GM19372 (cell line): ENCODE measurements around the gene SIRT2.

Experiments
- ATAC-seq: cut with Tn5 transposase; IDR thresholded peaks from one replicate; pipeline ENCODE4 v1.9.1; 2021; ENCODE audit warnings: mild to moderate bottlenecking, low read depth, moderate library complexity; ENCODE audit not compliant: unreplicated experiment

Gene SIRT2

DNA sequence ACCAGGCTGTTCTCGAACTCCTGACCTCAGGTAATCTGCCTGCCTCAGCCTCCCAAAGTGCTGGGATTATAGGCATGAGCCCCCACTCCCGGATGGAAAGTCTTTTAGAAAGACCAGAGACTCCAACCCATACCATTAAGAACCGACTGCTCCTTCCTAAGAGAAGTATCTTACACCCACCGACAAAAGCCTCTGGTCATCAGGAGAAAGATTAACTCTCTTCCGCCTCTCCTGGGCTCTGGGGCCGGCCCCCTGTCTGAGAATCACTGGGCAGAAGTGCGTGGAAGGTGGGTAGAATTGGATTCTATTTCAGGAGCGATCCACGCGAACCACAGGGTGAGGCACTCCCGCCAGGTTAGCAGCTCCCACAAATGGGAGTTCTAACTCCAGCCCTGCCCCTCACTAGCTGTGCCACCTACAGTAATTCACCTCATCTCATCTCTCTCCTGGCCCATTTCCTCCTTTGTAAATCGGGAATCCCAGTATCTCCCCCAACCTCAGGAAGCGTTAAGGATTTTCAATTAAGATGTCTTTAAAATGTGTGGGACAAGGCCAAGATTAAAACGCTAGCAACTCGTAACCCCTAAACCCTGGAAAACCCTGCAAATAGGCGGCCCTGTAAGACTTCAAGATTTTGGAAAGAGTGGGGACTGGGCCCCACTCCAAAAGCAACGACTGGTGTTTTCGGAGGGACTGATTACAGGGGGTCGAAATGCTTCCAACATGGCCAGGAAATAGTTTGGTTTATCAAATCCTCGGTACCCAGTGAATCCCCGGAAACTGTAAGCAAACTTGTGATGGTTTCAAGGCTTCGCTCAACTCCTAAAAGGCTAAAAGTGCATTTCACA is 50.9 kb downstream of the SIRT2 start:
- no peak for ATAC-seq

DNA sequence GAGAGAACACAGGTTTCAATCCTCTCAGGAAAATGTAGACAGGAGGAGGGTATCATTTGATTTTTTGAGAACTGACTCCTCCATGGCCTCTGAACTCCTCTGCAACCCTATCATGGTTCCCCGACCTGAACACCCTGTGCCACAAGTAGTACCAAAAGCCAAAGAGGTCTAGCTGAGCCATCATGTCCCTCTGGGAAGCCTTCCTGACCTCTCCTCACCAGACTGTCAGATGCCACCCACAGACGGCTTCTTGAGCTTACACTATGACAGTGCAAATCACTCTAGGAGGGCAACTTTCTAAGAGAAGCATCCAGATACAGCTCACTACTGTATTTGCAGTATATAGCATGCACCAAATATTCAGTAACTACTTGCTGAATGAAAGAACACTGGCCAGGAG is 53.3 kb downstream of the SIRT2 start:
- ATAC-seq, result no peak

- no peak for ATAC-seq
These were observed 53.9 kb downstream of the SIRT2 start for GRCh38 chr19:38845374-38846024.

DNA sequence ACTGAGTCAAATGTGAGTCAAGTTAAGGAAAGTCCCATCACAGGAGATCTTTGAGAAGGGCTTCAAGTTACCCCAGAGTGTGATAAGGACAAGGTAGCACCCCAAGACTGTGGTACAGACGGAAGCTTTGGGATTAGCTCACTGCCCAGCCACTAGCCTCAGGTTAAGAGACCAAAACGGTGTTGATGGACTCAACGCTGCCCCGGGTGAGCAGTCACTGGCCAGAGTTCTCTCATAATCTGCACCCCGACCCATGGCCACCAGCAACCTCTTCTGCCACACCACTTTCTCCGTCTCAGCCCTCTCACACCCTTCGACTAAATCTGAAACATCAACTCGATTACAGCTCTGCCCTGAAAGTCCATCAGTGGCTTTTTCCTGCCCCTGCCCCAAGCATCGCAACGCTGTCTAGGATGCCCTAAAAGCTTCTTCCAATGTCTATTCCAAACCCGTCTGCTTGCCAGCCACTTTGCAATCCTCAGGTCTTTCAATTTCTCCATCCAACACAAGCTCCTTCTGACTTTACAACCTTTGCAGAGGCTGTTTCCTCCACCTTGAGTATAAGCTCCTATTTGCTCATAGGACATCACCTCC is 55.2 kb downstream of the SIRT2 start:
- no peak for ATAC-seq

DNA sequence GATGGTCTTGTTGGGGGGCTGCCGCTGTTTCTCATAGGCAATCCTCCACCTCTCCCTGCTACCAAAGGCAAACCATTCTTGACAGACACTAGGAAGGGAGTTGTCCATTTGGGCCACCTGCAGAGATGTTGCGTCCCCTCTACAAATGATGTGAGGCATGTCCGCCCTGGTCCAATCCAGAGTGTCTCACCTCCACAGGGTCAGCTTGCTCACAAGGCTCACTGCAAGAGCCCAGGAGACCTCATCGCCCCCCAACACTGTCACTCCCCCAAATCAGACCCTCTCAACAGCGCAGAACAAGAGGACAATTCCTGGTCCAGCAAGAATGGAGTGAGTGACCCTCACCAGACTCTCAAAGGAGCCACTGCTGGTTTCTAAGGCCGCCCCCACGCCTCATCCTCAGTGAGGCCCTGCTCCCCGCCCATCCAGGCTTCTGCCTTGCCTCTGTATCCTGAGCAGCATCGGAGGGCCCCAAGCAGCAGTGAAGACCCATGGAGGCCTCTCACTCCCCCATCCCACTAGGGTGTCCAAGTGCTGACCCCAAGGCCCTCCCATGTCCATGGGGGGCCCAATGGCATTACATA is 56.2 kb downstream of the SIRT2 start:
- ATAC-seq, result no peak

- ATAC-seq, result no peak
These were observed 56.8 kb downstream of the SIRT2 start for GRCh38 chr19:38842439-38843174.

GRCh38 chr19:38841787-38842438 is 57.5 kb downstream of the SIRT2 start:
- ATAC-seq, result no peak

DNA sequence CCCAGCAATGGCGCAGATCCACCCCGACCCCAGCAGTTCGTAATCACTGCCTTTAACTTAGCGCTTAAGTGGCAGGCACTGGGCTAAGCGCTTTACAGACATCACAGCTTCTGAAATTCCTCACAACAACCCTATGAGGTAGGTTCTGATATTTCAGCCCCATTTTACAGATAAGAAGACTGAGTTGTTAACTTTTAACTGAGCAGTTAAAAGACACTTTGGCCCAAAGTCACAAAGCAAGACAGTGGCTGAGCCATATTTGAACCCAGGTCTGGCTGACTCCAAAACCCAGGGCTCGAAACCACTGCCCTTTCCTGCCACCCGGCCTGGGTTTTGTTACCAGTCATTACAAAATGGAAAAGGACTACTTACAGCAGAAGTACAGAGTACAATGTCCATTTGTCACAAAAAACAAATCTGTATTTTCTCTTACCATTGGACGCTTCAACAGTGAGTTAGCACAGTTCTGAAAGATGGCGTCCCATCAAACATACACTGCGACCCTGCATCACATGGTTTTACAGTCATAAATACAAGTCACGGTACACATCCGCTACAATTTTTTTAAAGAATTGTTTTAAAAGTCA is 58.1 kb downstream of the SIRT2 start:
- no peak for ATAC-seq

DNA sequence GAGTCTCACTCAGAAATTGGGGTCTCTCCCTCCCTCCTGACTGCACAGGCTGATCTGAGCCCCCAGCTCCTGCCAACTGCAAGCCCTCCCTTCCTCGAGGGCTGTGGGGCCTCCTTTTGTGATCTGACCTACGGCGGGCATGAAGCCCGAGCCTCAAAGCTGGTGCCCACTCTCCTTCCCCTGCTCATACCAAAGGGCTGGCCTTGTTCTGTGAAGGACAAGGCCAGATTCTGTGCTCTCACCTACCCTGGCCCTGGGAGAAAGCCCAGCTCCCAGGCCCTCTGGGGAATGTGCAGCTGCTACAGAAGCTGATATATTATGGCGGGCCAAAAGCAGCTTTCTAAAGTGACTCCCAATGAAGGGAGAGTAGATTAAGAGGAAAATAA is 58.8 kb downstream of the SIRT2 start:
- ATAC-seq, result no peak

- no peak for ATAC-seq
These were observed 59.4 kb downstream of the SIRT2 start for GRCh38 chr19:38839816-38840582.

GRCh38 chr19:38838986-38839761 is 60.2 kb downstream of the SIRT2 start:
- no peak for ATAC-seq

DNA sequence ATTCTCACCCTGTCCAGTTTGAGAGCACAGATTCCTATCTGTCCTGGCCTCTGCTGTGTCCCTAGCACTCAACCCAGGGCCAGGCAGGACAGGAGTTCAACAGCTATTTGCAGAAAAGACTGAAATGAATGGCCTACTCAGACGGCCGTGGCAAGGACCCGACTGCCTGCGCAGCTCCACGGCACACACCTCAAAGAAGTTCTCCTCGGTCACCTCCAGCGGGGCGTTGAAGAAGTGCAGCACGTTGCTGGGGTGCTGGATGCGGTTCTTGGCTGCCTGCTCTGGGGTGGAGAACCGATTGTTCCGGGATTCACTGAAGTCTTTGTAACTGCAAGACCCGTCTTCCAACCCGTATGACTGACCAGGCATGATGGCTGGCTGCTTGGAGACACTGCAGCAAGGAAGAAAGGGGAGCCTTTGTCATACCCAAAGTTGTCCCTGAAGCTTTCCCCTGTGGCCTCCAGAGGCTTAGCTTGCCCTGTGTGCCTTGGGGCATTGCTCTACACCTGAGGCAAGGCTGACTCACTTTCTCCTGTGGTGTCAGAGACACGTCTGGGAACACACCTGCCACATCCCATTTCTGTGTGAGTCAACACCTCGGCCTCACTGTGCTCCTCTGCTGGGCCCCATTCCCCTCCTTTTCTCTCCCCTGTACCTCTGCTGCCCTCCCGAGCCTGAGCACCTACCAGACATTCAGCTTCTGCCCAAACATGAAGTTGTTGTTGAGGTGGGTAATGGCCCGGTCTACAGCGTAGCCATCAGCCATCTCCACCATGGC is 61.0 kb downstream of the SIRT2 start:
- no peak for ATAC-seq

DNA sequence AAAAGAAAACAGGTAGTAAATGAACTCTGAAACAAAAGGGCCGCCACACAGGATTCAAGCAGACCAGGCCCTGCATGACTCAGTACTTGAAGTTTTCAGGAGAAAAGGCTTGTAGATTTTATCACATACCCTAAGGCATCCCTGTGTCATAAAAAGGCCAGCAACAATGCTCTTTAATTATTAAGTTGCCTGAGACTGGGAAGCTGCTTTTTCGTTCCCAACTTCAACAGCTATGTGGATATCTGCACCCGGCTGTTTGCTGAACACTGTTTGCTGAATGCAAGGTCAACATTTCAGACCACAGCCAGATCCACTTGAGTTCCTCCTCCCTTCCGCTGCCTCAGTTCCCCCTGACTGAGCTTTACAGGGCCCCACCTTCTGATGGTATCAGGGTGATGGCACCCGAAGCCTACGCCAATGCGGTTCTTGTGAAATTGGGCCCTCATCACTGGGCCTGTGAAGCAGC is 61.7 kb downstream of the SIRT2 start:
- ATAC-seq, result no peak

DNA sequence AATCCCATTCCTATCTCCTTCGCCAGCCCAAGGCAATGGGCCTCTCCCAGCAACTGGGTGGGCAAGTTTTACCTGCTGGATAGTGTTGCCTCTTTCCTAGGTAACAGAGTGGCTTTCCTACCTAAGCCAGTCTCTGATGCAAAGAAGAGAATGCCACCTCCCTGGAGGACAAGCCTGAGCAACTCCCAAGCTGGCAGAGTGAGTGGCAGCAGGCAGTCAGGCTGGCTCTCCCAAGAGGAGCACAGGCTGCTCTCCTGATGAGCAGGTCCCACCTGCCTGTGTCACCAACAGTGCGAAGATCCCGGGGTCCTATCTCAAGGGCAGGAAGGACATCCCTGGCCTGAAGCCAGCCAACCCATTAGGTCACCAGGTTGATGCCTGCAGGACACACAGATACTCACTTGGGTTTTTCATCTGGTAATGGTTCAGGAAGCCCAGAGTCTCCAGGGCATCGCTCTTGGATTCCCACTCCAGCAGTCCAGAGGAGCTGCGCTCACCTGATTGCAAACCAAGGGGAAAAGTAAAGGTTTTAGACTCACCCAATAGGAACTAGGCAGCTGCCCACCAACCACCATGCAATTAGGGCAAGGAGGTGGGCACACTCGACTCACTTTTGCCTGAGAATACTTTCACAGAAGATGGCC is 62.3 kb downstream of the SIRT2 start:
- no peak for ATAC-seq

DNA sequence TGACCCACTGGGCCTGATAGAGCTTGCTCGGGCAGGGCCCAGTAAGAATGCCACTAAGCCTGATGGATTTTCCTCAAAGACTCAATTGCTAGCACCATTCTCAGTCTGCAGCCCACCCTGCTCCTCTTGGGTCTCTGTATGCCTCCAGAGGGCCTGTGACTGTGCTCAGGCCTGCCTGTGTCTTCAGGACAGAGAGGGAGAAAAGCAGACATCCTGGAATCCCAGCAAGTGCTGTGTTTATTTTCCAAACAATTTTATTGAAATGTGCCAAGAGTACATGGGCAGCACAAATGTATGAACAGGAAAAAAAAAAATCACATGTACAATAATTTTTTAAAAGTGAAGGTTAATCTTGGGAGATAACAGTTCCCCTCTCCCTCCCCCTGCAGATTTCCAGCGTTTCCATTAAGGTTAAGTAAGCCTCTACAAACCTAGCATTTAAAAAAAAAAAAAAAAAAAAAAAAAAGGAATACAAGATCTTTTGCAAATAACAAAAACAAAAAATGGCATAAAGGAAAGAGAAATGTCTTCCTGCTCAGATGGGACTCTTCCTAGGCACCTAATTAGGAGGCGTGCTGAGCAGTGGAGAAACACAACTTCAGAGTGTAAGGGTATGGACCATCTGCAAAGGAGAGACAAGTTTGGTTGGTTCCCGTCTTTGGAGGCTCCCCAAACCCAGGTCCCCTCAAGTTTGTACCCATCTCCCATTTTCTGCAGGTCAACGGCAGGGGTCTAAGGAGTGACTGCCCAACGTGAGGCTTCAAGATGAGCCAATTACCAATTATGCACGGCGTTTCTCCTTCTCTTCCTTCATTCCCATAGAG is 63.0 kb downstream of the SIRT2 start:
- no peak for ATAC-seq

- no peak for ATAC-seq
These were observed 64.8 kb downstream of the SIRT2 start for GRCh38 chr19:38834590-38834989.
